Calu3 (cell line): Measurements from ENCODE around the gene ANKRD66. TPM values are rescaled to one million over a fixed set of nuclear protein-coding genes. Genes with fewer than 3 reads are reported as not detected.

Experiments used
- BruUV-seq: library from RNA; stranded (reverse); fragments of 400-500 nt; replicated peaks from 2 replicates; lab custom pipeline; 2021; lab: Mats Ljungman, UMichigan
- CTCF ChIA-PET: fragments of 300-600 bp; sonication (Branson Sonifier 250); formaldehyde crosslinking; loops from one replicate; lab custom pipeline; 2022; ENCODE audit warnings: antibody characterized with exemption; lab: Charles Lee
- DNase-seq: peaks from one replicate; pipeline ENCODE4 v3.0.0; 2022
- H3K27ac Mint-ChIP-seq: one replicate; pipeline ENCODE4 v1.8.0; 2022; ENCODE audit warnings: mixed read lengths; ENCODE audit not compliant: unreplicated experiment
- H3K27me3 Mint-ChIP-seq: one replicate; pipeline ENCODE4 v1.8.0; 2022; ENCODE audit warnings: mixed read lengths; ENCODE audit not compliant: unreplicated experiment
- H3K36me3 Mint-ChIP-seq: one replicate; pipeline ENCODE4 v1.8.0; 2022; ENCODE audit warnings: mild to moderate bottlenecking, moderate library complexity, mixed read lengths; ENCODE audit not compliant: insufficient read depth, unreplicated experiment
- H3K4me1 Mint-ChIP-seq: one replicate; pipeline ENCODE4 v1.8.0; 2022; ENCODE audit warnings: mild to moderate bottlenecking, low read depth, mixed read lengths; ENCODE audit not compliant: unreplicated experiment
- H3K4me3 Mint-ChIP-seq: one replicate; pipeline ENCODE4 v1.8.0; 2022; ENCODE audit warnings: mild to moderate bottlenecking, low read depth, moderate library complexity, mixed read lengths; ENCODE audit not compliant: unreplicated experiment
- H3K9me3 Mint-ChIP-seq: one replicate; pipeline ENCODE4 v1.8.0; 2022; ENCODE audit warnings: low read depth, mixed read lengths; ENCODE audit not compliant: unreplicated experiment
- CTCF ChIP-seq: fragments of 200-600 bp; IDR thresholded peaks from one replicate; pipeline ENCODE4 v1.8.0; 2022; ENCODE audit warnings: antibody characterized with exemption; ENCODE audit not compliant: unreplicated experiment
- intact Hi-C: fragments of 100-400 bp; cut with micrococcal nuclease; formaldehyde crosslinking; loops from one replicate; pipeline ENCODE4 v1.10.0; 2022; ENCODE audit not compliant: unreplicated experiment
- total RNA-seq: library from RNA; stranded (reverse); gene quantifications from 2 replicates; pipeline ENCODE4 v1.2.3, GENCODE V29; 2022

The ANKRD66 gene
- total RNA-seq, 1 experiment from 2014 or later = not detected

GRCh38 chr6:46711491-46711890 is 35.2 kb upstream of the ANKRD66 start:
- no peak overlapping the region for H3K27ac Mint-ChIP-seq
- H3K36me3 Mint-ChIP-seq = no peaks in the 10 kb centered on the region
- no peaks in the 10 kb centered on the region for H3K9me3 Mint-ChIP-seq
- no peaks in the 10 kb centered on the region for H3K27me3 Mint-ChIP-seq
- H3K4me3 Mint-ChIP-seq = no peak overlapping the region
- CTCF ChIA-PET = no interaction called here
- no peak for DNase-seq
- H3K4me1 Mint-ChIP-seq = peaks cover 16% of the 10 kb centered on the region
- BruUV-seq = no TSS peak
- TF ChIP-seq CTCF = no peak
- intact Hi-C loops = no loop called here

GRCh38 chr6:46715141-46715540 is 31.6 kb upstream of the ANKRD66 start:
- CTCF ChIA-PET = no interaction called here
- intact Hi-C loops = loop anchor here (5.0 kb wide), 1 partner anchor 117 kb away; no protein-coding TSS in a partner anchor
- no peaks in the 10 kb centered on the region for H3K27me3 Mint-ChIP-seq
- TF ChIP-seq CTCF = no peak
- H3K4me1 Mint-ChIP-seq = peaks cover 44% of the 10 kb centered on the region
- H3K9me3 Mint-ChIP-seq = no peaks in the 10 kb centered on the region
- H3K4me3 Mint-ChIP-seq = no peak overlapping the region
- H3K27ac Mint-ChIP-seq = no peak overlapping the region
- H3K36me3 Mint-ChIP-seq = no peaks in the 10 kb centered on the region
- no TSS peak for BruUV-seq
- no peak for DNase-seq

- Mint-ChIP-seq H3K4me1 (peaks cover 44% of the 10 kb centered on the region), H3K9me3 (no peaks in the 10 kb centered on the region), H3K36me3 (no peaks in the 10 kb centered on the region), H3K27ac (no peak overlapping the region), H3K4me3 (no peak overlapping the region), H3K27me3 (no peaks in the 10 kb centered on the region)
- no TSS peak for BruUV-seq
- TF ChIP-seq CTCF = no peak
- DNase-seq = peak; percentile 63
- intact Hi-C loops = loop anchor here (5.0 kb wide), 1 partner anchor 113 kb away; no protein-coding TSS in a partner anchor
- CTCF ChIA-PET = interaction anchor here (0.5 to 1.4 kb wide), 5 partner anchors 14 to 264 kb away, joined by 3 to 5 read pairs (median 4); no protein-coding TSS in a partner anchor
Observed at GRCh38 chr6:46719099-46719498, 27.6 kb upstream of the ANKRD66 start.

GRCh38 chr6:46720401-46720800 is 26.3 kb upstream of the ANKRD66 start:
- CTCF ChIA-PET = no interaction called here
- no peaks in the 10 kb centered on the region for H3K36me3 Mint-ChIP-seq
- intact Hi-C loops = no loop called here
- peaks cover 38% of the 10 kb centered on the region for H3K4me1 Mint-ChIP-seq
- H3K9me3 Mint-ChIP-seq = no peaks in the 10 kb centered on the region
- H3K27ac Mint-ChIP-seq = no peak overlapping the region
- no peak for TF ChIP-seq CTCF
- no peak overlapping the region for H3K4me3 Mint-ChIP-seq
- DNase-seq = no peak
- H3K27me3 Mint-ChIP-seq = no peaks in the 10 kb centered on the region
- no TSS peak for BruUV-seq
